Measurements from ENCODE around the gene UCHL1.

Gene UCHL1

DNA sequence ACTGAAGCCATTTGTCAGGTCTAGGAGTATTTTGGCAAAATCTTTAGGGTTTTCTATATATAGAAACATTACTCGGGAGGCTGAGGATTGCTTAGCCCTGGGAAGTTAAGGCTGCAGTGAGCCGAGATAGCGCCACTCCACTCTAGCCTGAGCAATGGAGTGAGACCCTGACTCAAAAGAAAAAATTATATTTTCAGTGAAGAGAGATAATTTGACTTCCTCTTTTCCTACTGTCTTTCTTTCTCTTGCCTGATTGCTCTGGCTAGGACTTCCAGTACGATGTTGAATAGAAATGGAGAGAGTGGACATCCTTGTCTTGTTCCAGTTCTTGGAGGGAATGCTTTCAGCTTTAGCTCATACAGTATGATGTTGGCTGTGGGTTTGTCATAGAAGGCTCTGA lies 44.4 kb downstream of the UCHL1 start:
- Histone ChIP-seq H3K79me2 (ENCODE audit: low read length) (no peaks in the 10 kb centered on the region), H3K9ac (ENCODE audit: low read length) (no peak overlapping the region), H3K27me3 (replicated peaks; ENCODE audit: insufficient read depth, low read length) (no peaks in the 10 kb centered on the region), H3K4me2 (ENCODE audit: low read depth, low read length) (no peak overlapping the region), H3K9me2 (replicated peaks; ENCODE audit: insufficient read depth, low read length) (no peaks in the 10 kb centered on the region), H2AFZ (ENCODE audit: low read length) (no peak overlapping the region), H3K4me1 (ENCODE audit: low read length) (no peaks in the 10 kb centered on the region), H3K4me3 (ENCODE audit: low read length) (no peak overlapping the region), H4K20me1 (ENCODE audit: insufficient read depth, low read length) (no peaks in the 10 kb centered on the region), H3K27ac (ENCODE audit: low read length) (no peak overlapping the region), H3K36me3 (replicated peaks; ENCODE audit: insufficient read depth, low read length) (no peaks in the 10 kb centered on the region), H3K9me3 (replicated peaks; ENCODE audit: insufficient read depth, low read length) (no peaks in the 10 kb centered on the region), H3F3A (ENCODE audit: insufficient read depth, low read length) (no peaks in the 10 kb centered on the region)
- no peak for DNase-seq
- TF ChIP-seq EZH2 (optimal IDR thresholded peaks at IDR 0.05; ENCODE audit: low read depth, low read length) (no peak), EZH2phosphoT487 (IDR thresholded peaks at IDR 0.05; ENCODE audit: low read length) (no peak)
- TF ChIP-seq, protein P1, sequence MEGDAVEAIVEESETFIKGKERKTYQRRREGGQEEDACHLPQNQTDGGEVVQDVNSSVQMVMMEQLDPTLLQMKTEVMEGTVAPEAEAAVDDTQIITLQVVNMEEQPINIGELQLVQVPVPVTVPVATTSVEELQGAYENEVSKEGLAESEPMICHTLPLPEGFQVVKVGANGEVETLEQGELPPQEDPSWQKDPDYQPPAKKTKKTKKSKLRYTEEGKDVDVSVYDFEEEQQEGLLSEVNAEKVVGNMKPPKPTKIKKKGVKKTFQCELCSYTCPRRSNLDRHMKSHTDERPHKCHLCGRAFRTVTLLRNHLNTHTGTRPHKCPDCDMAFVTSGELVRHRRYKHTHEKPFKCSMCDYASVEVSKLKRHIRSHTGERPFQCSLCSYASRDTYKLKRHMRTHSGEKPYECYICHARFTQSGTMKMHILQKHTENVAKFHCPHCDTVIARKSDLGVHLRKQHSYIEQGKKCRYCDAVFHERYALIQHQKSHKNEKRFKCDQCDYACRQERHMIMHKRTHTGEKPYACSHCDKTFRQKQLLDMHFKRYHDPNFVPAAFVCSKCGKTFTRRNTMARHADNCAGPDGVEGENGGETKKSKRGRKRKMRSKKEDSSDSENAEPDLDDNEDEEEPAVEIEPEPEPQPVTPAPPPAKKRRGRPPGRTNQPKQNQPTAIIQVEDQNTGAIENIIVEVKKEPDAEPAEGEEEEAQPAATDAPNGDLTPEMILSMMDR (IDR thresholded peaks at IDR 0.05; ENCODE audit: low read length) = no peak

DNA sequence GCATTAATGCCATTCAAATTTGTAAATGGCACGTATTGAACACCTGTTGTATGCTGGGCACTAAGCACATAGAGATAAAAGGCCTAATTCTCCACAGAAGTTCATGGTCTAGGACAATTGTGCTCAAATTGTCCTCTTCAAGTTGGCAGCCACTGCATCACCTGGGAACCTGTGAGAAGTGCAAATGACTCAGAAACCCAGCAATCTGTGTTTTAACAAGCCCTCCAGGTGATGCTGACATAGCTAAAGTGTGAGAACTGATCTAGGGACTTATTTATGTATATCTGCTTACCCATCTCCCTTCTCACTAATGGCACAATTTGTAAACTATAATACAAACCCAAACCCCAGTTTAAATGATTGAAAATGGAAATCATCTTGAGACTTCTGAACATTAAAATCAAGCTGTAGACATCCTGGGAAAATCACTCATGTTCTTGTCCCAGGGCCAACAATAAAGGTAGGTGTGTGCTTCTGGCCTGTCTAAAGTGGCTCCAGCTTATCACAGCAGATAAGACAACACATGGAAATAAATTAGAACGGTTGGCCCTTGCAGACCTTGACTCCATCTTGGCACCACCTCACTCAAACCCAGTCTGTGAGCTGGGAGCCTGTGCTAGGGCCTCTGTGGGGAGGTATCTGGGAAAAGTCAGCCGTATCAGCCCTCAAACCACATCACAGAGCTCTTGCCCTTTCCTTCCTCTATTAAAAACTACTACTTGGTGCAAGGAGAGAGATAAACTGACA lies 46.8 kb downstream of the UCHL1 start:
- TF ChIP-seq EZH2phosphoT487 (IDR thresholded peaks at IDR 0.05; ENCODE audit: low read length) = no peak
- no peak for TF ChIP-seq EZH2 (optimal IDR thresholded peaks at IDR 0.05; ENCODE audit: low read depth, low read length)
- TF ChIP-seq, protein P1 (IDR thresholded peaks at IDR 0.05; ENCODE audit: low read length) = no peak

DNA sequence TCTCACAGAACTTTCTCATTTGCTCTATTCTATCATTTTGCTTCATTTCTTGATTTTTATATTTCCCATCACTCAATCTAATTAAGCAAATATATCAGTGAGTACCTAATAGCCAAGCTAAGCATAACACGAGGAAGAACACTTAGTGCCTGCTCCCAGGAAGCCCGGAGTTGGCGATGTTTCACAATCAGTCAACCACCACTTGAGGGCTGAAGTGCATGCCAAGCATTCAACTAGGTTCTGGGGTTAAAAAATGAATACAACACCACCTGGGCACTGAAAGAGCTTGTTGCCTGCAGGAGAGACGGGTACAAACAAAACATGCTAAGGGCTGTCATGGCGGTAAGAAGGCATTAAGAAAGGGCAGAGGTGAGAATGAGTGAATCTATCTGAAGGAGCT lies 47.5 kb downstream of the UCHL1 start:
- no peak overlapping the region for H3K4me2 ChIP-seq (ENCODE audit: low read depth, low read length)
- DNase-seq = no peak
- H3F3A ChIP-seq (ENCODE audit: insufficient read depth, low read length) = no peaks in the 10 kb centered on the region
- TF ChIP-seq EZH2 (optimal IDR thresholded peaks at IDR 0.05; ENCODE audit: low read depth, low read length) = no peak
- no peaks in the 10 kb centered on the region for H3K9me2 ChIP-seq (replicated peaks; ENCODE audit: insufficient read depth, low read length)
- no peaks in the 10 kb centered on the region for H3K27me3 ChIP-seq (replicated peaks; ENCODE audit: insufficient read depth, low read length)
- H3K79me2 ChIP-seq (ENCODE audit: low read length) = no peaks in the 10 kb centered on the region
- H3K27ac ChIP-seq (ENCODE audit: low read length) = no peak overlapping the region
- no peaks in the 10 kb centered on the region for H3K4me1 ChIP-seq (ENCODE audit: low read length)
- no peak overlapping the region for H2AFZ ChIP-seq (ENCODE audit: low read length)
- H4K20me1 ChIP-seq (ENCODE audit: insufficient read depth, low read length) = no peaks in the 10 kb centered on the region
- no peaks in the 10 kb centered on the region for H3K36me3 ChIP-seq (replicated peaks; ENCODE audit: insufficient read depth, low read length)
- no peak overlapping the region for H3K9ac ChIP-seq (ENCODE audit: low read length)
- no peak overlapping the region for H3K4me3 ChIP-seq (ENCODE audit: low read length)
- H3K9me3 ChIP-seq (replicated peaks; ENCODE audit: insufficient read depth, low read length) = no peaks in the 10 kb centered on the region

More for the DNA sequence above, 46.8 kb downstream of the UCHL1 start:
- H3K36me3 ChIP-seq (replicated peaks; ENCODE audit: insufficient read depth, low read length) = no peaks in the 10 kb centered on the region
- no peaks in the 10 kb centered on the region for H3K27me3 ChIP-seq (replicated peaks; ENCODE audit: insufficient read depth, low read length)
- H3K4me3 ChIP-seq (ENCODE audit: low read length) = no peak overlapping the region
- H3K9ac ChIP-seq (ENCODE audit: low read length) = no peak overlapping the region
- H3K79me2 ChIP-seq (ENCODE audit: low read length) = no peaks in the 10 kb centered on the region
- no peaks in the 10 kb centered on the region for H4K20me1 ChIP-seq (ENCODE audit: insufficient read depth, low read length)
- H3K9me2 ChIP-seq (replicated peaks; ENCODE audit: insufficient read depth, low read length) = no peaks in the 10 kb centered on the region
- H3K27ac ChIP-seq (ENCODE audit: low read length) = no peak overlapping the region
- H3K9me3 ChIP-seq (replicated peaks; ENCODE audit: insufficient read depth, low read length) = no peaks in the 10 kb centered on the region
- H3F3A ChIP-seq (ENCODE audit: insufficient read depth, low read length) = no peaks in the 10 kb centered on the region
- no peak for DNase-seq
- no peak overlapping the region for H2AFZ ChIP-seq (ENCODE audit: low read length)
- H3K4me1 ChIP-seq (ENCODE audit: low read length) = no peaks in the 10 kb centered on the region
- H3K4me2 ChIP-seq (ENCODE audit: low read depth, low read length) = no peak overlapping the region

DNA sequence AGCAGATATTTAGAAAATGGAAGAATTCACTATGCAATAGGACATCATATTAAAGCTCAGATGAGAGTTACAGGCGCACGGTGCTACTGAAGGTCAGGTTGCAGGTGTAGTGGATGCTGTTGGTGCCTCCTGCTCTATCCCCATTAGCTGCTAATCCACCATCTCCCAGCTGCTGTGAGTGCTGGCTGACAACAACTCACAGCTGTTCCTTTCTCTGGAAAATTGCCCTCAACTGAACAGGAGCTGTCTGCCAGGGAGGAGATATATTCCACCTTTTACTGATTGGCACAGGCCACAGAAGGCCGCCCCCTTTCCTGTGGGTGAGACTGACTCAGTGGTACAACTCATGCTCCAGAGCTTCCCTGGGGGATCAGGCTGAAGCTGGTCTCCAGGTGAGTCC lies 48.7 kb downstream of the UCHL1 start:
- no peaks in the 10 kb centered on the region for H4K20me1 ChIP-seq (ENCODE audit: insufficient read depth, low read length)
- no peaks in the 10 kb centered on the region for H3K4me1 ChIP-seq (ENCODE audit: low read length)
- no peak for DNase-seq
- TF ChIP-seq, protein P1 (IDR thresholded peaks at IDR 0.05; ENCODE audit: low read length) = no peak
- TF ChIP-seq EZH2 (optimal IDR thresholded peaks at IDR 0.05; ENCODE audit: low read depth, low read length) = no peak
- TF ChIP-seq EZH2phosphoT487 (IDR thresholded peaks at IDR 0.05; ENCODE audit: low read length) = no peak
- no peak overlapping the region for H3K9ac ChIP-seq (ENCODE audit: low read length)
- no peaks in the 10 kb centered on the region for H3K27me3 ChIP-seq (replicated peaks; ENCODE audit: insufficient read depth, low read length)
- H3F3A ChIP-seq (ENCODE audit: insufficient read depth, low read length) = no peaks in the 10 kb centered on the region
- H2AFZ ChIP-seq (ENCODE audit: low read length) = no peak overlapping the region
- H3K4me3 ChIP-seq (ENCODE audit: low read length) = no peak overlapping the region
- no peak overlapping the region for H3K4me2 ChIP-seq (ENCODE audit: low read depth, low read length)
- H3K9me3 ChIP-seq (replicated peaks; ENCODE audit: insufficient read depth, low read length) = no peaks in the 10 kb centered on the region
- no peak overlapping the region for H3K27ac ChIP-seq (ENCODE audit: low read length)
- no peaks in the 10 kb centered on the region for H3K9me2 ChIP-seq (replicated peaks; ENCODE audit: insufficient read depth, low read length)
- no peaks in the 10 kb centered on the region for H3K79me2 ChIP-seq (ENCODE audit: low read length)
- no peaks in the 10 kb centered on the region for H3K36me3 ChIP-seq (replicated peaks; ENCODE audit: insufficient read depth, low read length)
